Karpas-422 (cell line): ENCODE data around the gene ULK3. TPM values are rescaled to one million over a fixed set of nuclear protein-coding genes. Genes with fewer than 3 reads are reported as not detected.

Experiments used
- DNase-seq: peaks from one replicate; pipeline ENCODE4 v3.0.0-alpha.2; 2015
- H2AFZ ChIP-seq: fragments of 200-600 bp; sonication (generic); 2 replicates; pipeline ENCODE4 v1.6.1; 2014; ENCODE audit warnings: antibody characterized with exemption, low read length, mixed read lengths
- H3K27ac ChIP-seq: fragments of 200-600 bp; sonication (generic); 2 replicates; pipeline ENCODE4 v1.5.1; 2014; ENCODE audit warnings: mild to moderate bottlenecking, low read length, moderate library complexity
- H3K27me3 ChIP-seq: fragments of 200-600 bp; sonication (generic); 2 replicates; pipeline ENCODE4 v1.6.1; 2014; ENCODE audit warnings: low read length, mixed read lengths
- H3K36me3 ChIP-seq: fragments of 200-600 bp; sonication (generic); 2 replicates; pipeline ENCODE4 v1.6.1; 2014; ENCODE audit warnings: low read length, mixed read lengths; ENCODE audit not compliant: insufficient read depth
- H3K4me1 ChIP-seq: fragments of 200-600 bp; sonication (generic); 2 replicates; pipeline ENCODE4 v1.6.1; 2014; ENCODE audit warnings: mild to moderate bottlenecking, low read length, mixed read lengths
- H3K4me2 ChIP-seq: fragments of 200-600 bp; sonication (generic); 2 replicates; pipeline ENCODE4 v1.6.1; 2014; ENCODE audit warnings: low read length, low read depth, mild to moderate bottlenecking; ENCODE audit not compliant: poor library complexity, severe bottlenecking
- H3K4me3 ChIP-seq: fragments of 200-600 bp; sonication (generic); 2 replicates; pipeline ENCODE4 v1.5.1; 2014; ENCODE audit warnings: mild to moderate bottlenecking, antibody characterized with exemption, low read length, mixed read lengths
- H3K79me2 ChIP-seq: fragments of 200-600 bp; sonication (generic); 2 replicates; pipeline ENCODE4 v1.6.1; 2014; ENCODE audit warnings: mild to moderate bottlenecking, low read length, mixed read lengths
- H3K9ac ChIP-seq: fragments of 200-600 bp; sonication (generic); 2 replicates; pipeline ENCODE4 v1.6.0; 2014; ENCODE audit warnings: low read length
- H3K9me2 ChIP-seq: fragments of 200-600 bp; sonication (generic), shearing (Covaris generic); replicated peaks from 2 replicates; pipeline ENCODE4 v1.6.0; 2014; ENCODE audit warnings: mild to moderate bottlenecking, low read length, moderate library complexity; ENCODE audit not compliant: insufficient read depth
- H3K9me3 ChIP-seq: fragments of 300-700, 200-600 bp; sonication (generic); 2 replicates; pipeline ENCODE4 v1.6.1; 2014; ENCODE audit warnings: low read length, mixed read lengths
- H4K20me1 ChIP-seq: fragments of 200-600 bp; sonication (generic); 2 replicates; pipeline ENCODE4 v1.6.1; 2014; ENCODE audit warnings: mild to moderate bottlenecking, antibody characterized with exemption, low read length, low read depth; ENCODE audit not compliant: insufficient read depth
- total RNA-seq: library from RNA; depleted of rRNA; stranded (reverse); fragments of >200 nt; shearing (Covaris generic); gene quantifications from 2 replicates; pipeline ENCODE4 v1.2.3, GENCODE V29; 2014; ENCODE audit warnings: low replicate concordance

Gene ULK3
- total RNA-seq, 1 experiment from 2014 or later, result 87.3 TPM

DNA sequence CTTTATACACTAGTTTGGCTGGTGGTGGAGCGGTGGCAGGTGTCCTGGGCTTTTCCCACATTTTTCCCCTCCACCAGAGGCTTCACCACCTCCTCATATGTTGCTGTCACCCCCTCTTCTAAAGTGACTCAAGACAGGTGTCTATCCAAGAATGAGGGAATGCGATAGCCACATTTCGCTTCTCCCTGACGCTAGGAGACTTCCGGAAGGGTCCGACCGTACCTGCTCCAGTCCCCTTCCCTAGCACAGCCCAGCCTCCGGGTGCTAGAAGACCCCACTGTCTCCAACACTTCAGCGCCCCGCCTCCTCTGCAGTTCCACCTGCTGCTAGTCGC lies 29.7 kb upstream of the ULK3 start:
- DNase-seq, result no peak
- Histone ChIP-seq H3K79me2 (peaks cover 51% of the 10 kb centered on the region), H3K9ac (peak overlapping the region; percentile 82), H3K4me2 (peak overlapping the region; percentile 100), H3K4me3 (peak overlapping the region; percentile 90), H3K4me1 (peaks cover 40% of the 10 kb centered on the region), H2AFZ (no peak overlapping the region), H3K27me3 (no peaks in the 10 kb centered on the region), H3K36me3 (peaks cover 20% of the 10 kb centered on the region), H3K9me2 (no peaks in the 10 kb centered on the region), H4K20me1 (peaks cover 14% of the 10 kb centered on the region; the same call in 1 of the 2 replicates), H3K27ac (no peak overlapping the region), H3K9me3 (no peaks in the 10 kb centered on the region)

DNA sequence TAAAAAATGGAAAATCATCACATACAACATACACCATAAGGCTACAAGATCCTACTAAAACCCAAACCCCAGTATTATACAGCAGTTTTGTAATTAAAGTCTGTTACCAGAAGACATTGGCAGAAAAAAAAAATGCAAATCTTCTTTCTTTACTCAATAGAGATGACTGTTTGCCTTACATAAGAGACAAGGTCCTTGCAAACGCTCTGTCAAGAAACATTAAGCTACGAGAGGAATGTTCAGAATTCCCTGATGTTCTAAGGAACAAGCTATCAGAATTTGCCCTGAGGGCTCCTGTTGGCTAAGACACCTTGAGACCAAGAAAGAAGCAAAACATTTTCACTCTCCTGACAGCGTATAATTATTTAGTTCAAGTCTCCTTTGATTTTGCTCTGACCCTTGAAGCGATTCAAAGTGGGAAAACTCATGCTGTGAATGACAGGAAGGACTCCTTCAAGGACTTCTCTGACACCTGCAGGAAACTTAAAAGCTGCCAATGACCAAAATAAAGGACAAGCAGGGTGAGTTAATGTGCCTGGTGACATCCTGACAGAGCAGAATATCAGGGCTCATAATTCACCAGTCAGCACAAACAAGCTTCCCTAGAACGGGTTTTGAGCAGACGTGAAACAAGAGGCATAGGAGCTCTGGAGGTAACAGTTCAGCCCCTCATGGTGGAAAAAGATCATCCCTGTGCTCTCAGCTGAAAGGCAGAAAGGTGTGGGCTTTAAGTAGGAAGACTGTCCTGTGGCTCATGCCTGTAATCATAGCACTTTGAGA lies 27.7 kb upstream of the ULK3 start:
- peaks cover 48% of the 10 kb centered on the region for H3K4me1 ChIP-seq
- H3K9me3 ChIP-seq, result no peaks in the 10 kb centered on the region
- peak overlapping the region; percentile 77 for H3K27ac ChIP-seq
- H2AFZ ChIP-seq, result no peak overlapping the region
- no peaks in the 10 kb centered on the region for H3K9me2 ChIP-seq
- DNase-seq, result no peak
- peak overlapping the region; percentile 33; the same call in 1 of the 2 replicates for H3K4me3 ChIP-seq
- H4K20me1 ChIP-seq, result peaks cover 14% of the 10 kb centered on the region; the same call in 1 of the 2 replicates
- no peaks in the 10 kb centered on the region for H3K27me3 ChIP-seq
- H3K79me2 ChIP-seq, result peaks cover 72% of the 10 kb centered on the region
- H3K9ac ChIP-seq, result peak overlapping the region; percentile 53
- peaks cover 24% of the 10 kb centered on the region for H3K36me3 ChIP-seq
- peak overlapping the region; percentile 100 for H3K4me2 ChIP-seq

DNA sequence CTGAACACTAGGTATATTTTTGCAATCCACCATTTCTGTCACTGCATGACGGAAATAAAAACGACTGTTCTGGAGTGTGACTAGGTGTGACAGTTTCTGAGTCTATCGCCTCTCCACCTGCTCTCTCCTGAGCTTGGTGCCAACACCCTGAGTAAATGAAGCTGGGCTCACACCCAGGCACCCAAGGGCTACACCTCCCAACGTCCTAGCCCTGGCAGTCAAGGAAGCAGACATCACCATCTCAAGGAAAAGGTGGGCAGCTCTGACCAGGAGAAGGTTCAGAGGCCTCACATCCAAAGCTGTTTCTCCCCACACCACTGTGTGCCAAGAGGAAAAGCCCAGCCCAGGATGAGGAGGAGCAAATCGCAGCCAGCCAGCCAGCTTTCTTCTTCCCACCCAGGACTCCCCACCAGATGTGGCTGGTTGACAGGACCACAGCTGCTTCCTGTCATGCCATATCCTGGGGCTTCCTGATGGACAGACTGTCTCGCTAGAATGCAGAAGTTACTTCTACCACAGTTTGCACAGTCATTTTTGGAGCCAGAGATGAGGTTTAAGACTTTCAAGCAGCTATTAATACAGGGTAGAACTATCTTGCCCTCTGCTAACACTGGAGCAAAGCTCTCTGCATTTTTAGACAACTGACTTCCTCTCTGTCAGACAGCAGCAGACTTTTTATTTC lies 26.9 kb upstream of the ULK3 start:
- H3K9me2 ChIP-seq, result no peaks in the 10 kb centered on the region
- peaks cover 14% of the 10 kb centered on the region; the same call in 1 of the 2 replicates for H4K20me1 ChIP-seq
- peaks cover 76% of the 10 kb centered on the region for H3K79me2 ChIP-seq
- H3K9me3 ChIP-seq, result no peaks in the 10 kb centered on the region
- H2AFZ ChIP-seq, result no peak overlapping the region
- peak overlapping the region; percentile 77 for H3K27ac ChIP-seq
- H3K36me3 ChIP-seq, result peaks cover 24% of the 10 kb centered on the region
- DNase-seq, result peak; percentile 73
- no peak overlapping the region; the same call in 1 of the 2 replicates for H3K4me3 ChIP-seq
- peak overlapping the region; percentile 100 for H3K4me2 ChIP-seq
- H3K27me3 ChIP-seq, result no peaks in the 10 kb centered on the region
- H3K4me1 ChIP-seq, result peaks cover 48% of the 10 kb centered on the region
- peak overlapping the region; percentile 53 for H3K9ac ChIP-seq

DNA sequence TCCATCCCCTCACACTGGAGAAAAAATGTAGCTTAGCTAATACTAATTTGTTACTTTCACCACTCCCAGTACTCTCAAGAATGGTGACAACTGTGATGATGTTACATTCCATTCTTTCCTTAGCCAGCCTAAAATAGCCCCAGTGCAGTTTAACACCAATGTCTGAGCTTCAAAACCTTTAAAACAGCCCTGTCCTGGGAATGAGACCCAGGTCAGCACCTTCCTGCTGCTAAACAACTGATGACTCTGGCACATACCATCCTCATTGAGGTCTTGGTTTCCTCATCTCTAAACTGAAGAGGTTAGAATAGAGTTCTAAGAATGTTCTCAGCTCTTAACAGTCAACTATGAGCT lies 26.4 kb upstream of the ULK3 start:
- no peak overlapping the region for H3K9ac ChIP-seq
- H2AFZ ChIP-seq, result no peak overlapping the region
- H3K27ac ChIP-seq, result peak overlapping the region; percentile 77
- no peak overlapping the region for H3K4me3 ChIP-seq
- H3K9me3 ChIP-seq, result no peaks in the 10 kb centered on the region
- no peak overlapping the region for H3K4me2 ChIP-seq
- no peaks in the 10 kb centered on the region for H3K9me2 ChIP-seq
- H3K79me2 ChIP-seq, result peaks cover 80% of the 10 kb centered on the region
- H3K4me1 ChIP-seq, result peaks cover 48% of the 10 kb centered on the region
- peaks cover 14% of the 10 kb centered on the region; the same call in 1 of the 2 replicates for H4K20me1 ChIP-seq
- H3K27me3 ChIP-seq, result no peaks in the 10 kb centered on the region
- no peak for DNase-seq
- peaks cover 24% of the 10 kb centered on the region for H3K36me3 ChIP-seq

DNA sequence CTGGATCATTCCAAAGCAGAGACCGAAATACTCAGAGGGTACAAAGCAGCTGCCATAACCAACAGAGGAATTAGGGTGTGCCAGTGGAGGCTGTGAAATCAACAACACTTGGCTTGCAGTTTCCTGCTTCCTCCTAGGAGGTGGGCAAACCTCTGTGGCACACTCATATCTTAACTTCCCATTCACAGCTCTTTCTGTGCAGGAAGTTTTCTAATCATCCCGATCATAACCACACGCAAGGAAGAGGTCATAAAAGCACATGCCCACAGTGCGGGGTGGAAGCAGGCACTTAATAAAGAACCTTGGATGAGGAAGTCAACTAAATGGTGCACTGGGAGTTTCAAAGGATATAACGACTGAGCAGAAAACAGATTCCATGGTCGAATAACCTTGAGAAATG lies 25.1 kb upstream of the ULK3 start:
- Histone ChIP-seq H3K27ac (no peak overlapping the region), H3K9me2 (no peaks in the 10 kb centered on the region), H3K4me2 (no peak overlapping the region), H3K36me3 (peaks cover 24% of the 10 kb centered on the region), H3K9ac (no peak overlapping the region), H3K9me3 (no peaks in the 10 kb centered on the region), H3K4me3 (no peak overlapping the region), H2AFZ (no peak overlapping the region), H3K4me1 (peaks cover 39% of the 10 kb centered on the region), H3K79me2 (peaks cover 90% of the 10 kb centered on the region), H3K27me3 (no peaks in the 10 kb centered on the region), H4K20me1 (peaks cover 14% of the 10 kb centered on the region; the same call in 1 of the 2 replicates)
- no peak for DNase-seq

DNA sequence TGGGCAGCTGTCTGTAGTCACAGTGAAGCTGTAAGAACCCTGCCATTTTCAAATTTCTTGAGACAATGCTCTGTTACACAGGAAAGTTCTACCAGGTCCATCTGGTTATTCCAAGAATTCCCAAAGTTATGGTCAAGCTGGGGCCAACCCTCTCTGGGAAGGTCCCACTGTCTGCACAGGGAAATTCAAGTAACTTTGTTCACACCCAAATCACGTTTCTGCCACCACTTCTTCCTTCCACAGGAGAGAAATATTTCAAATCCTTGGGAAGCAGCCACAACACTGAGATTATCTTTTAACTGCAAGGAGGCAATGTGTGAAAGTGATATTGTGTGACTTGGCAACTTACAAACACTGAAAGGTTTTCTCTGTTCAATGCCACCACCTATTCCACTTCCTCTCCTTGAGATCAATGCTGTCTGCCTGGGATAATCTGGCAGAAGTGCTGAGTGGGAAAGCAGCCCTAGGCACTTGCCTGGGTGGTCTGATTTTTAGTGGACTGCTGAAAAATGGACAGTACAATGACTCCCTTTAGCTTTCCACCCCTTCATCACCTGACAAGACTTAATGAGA lies 24.6 kb upstream of the ULK3 start:
- Histone ChIP-seq H3K27me3 (no peaks in the 10 kb centered on the region), H3K4me1 (peaks cover 39% of the 10 kb centered on the region), H4K20me1 (peaks cover 11% of the 10 kb centered on the region; the same call in 1 of the 2 replicates), H3K36me3 (peaks cover 24% of the 10 kb centered on the region), H3K9ac (no peak overlapping the region), H2AFZ (no peak overlapping the region), H3K9me3 (no peaks in the 10 kb centered on the region), H3K4me3 (no peak overlapping the region), H3K9me2 (no peaks in the 10 kb centered on the region), H3K4me2 (no peak overlapping the region), H3K79me2 (peaks cover 92% of the 10 kb centered on the region), H3K27ac (0 out of 2 replicates have a peak overlapping the region, but pooled peaks have one; percentile 19)
- DNase-seq, result no peak

DNA sequence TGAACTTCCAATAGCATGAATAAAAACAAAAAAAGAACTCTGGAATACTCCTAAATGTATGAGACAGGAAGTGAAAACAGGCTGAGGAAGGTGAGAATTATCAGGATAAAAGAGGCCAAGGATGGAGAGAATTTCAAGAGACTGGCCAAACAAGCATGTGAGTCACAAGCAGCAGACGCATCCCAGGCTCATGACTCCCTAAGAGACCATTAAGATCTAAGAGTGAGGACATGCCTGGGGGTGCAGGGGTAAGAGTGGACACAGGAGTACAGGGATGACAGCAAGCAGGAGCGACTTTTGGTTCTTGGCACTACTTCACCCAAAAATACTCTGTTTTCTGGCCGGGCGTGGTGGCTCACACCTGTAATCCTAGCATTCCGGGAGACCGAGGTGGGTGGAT lies 23.1 kb upstream of the ULK3 start:
- Histone ChIP-seq H3K4me3 (no peak overlapping the region), H3K79me2 (peaks cover 86% of the 10 kb centered on the region), H3K4me2 (no peak overlapping the region), H3K4me1 (peaks cover 26% of the 10 kb centered on the region), H3K9me3 (no peaks in the 10 kb centered on the region), H3K27me3 (no peaks in the 10 kb centered on the region), H4K20me1 (peaks cover 7% of the 10 kb centered on the region; the same call in 1 of the 2 replicates), H3K9ac (no peak overlapping the region), H2AFZ (no peak overlapping the region), H3K9me2 (no peaks in the 10 kb centered on the region), H3K36me3 (peaks cover 24% of the 10 kb centered on the region), H3K27ac (no peak overlapping the region)
- no peak for DNase-seq

DNA sequence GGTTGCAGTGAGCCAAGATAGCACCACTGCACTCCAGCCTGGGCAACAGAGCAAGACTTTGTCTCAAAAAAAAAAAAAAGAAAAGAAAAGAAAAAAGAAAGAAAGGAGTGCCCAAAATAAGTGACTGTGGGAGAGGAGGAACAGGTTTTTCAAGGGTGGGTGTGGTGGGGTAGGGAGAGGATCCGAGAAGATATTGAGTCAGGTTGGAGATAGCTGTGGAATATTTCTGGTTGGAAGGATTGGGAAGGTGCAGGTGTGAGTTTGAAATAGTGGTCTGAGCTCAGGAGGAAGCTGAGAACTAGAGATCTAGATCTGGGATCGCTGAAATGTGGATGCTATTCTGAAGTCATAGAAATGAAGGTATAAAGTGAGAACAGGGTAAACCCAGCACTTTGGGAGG lies 22.4 kb upstream of the ULK3 start:
- Histone ChIP-seq H3K27me3 (no peaks in the 10 kb centered on the region), H3K79me2 (peaks cover 79% of the 10 kb centered on the region), H3K27ac (no peak overlapping the region), H3K4me2 (no peak overlapping the region), H4K20me1 (peaks cover 7% of the 10 kb centered on the region; the same call in 1 of the 2 replicates), H3K9ac (no peak overlapping the region), H3K4me1 (peaks cover 18% of the 10 kb centered on the region), H3K36me3 (peaks cover 24% of the 10 kb centered on the region), H2AFZ (no peak overlapping the region), H3K9me2 (no peaks in the 10 kb centered on the region), H3K4me3 (no peak overlapping the region), H3K9me3 (no peaks in the 10 kb centered on the region)
- DNase-seq, result no peak
